ENCODE data around the gene AKAP13.

Gene AKAP13

GRCh38 chr15:85716261-85716660 lies 335.9 kb downstream of the AKAP13 start:
- no peak for DNase-seq

GRCh38 chr15:85717212-85717611 lies 336.8 kb downstream of the AKAP13 start:
- no peak for DNase-seq

GRCh38 chr15:85718271-85718971 lies 338.0 kb downstream of the AKAP13 start:
- no peak for DNase-seq

- DNase-seq = no peak
Observed at GRCh38 chr15:85718981-85719380, 338.6 kb downstream of the AKAP13 start.

GRCh38 chr15:85722374-85723152 lies 342.2 kb downstream of the AKAP13 start:
- no peak for DNase-seq

GRCh38 chr15:85723960-85724945 lies 343.9 kb downstream of the AKAP13 start:
- no peak for DNase-seq

- DNase-seq = no peak
Observed at GRCh38 chr15:85725019-85725418, 344.6 kb downstream of the AKAP13 start.

GRCh38 chr15:85725564-85725963 lies 345.2 kb downstream of the AKAP13 start:
- DNase-seq = no peak

GRCh38 chr15:85726454-85726853 lies 346.1 kb downstream of the AKAP13 start:
- peak; percentile 30 for DNase-seq

GRCh38 chr15:85727068-85727467 lies 346.7 kb downstream of the AKAP13 start:
- DNase-seq = peak; percentile 38

GRCh38 chr15:85730001-85730820 lies 349.8 kb downstream of the AKAP13 start:
- DNase-seq = peak; percentile 59

- no peak for DNase-seq
Observed at GRCh38 chr15:85733416-85733815, 353.0 kb downstream of the AKAP13 start.

- no peak for DNase-seq
Observed at GRCh38 chr15:85737061-85737460, 356.7 kb downstream of the AKAP13 start.

GRCh38 chr15:85741021-85741421 lies 360.6 kb downstream of the AKAP13 start:
- DNase-seq = no peak

- DNase-seq = no peak
Observed at GRCh38 chr15:85741662-85742061, 361.3 kb downstream of the AKAP13 start.

GRCh38 chr15:85742186-85742821 lies 361.9 kb downstream of the AKAP13 start:
- DNase-seq = no peak

- no peak for DNase-seq
Observed at GRCh38 chr15:85743392-85744055, 363.1 kb downstream of the AKAP13 start.

GRCh38 chr15:85744579-85744978 lies 364.2 kb downstream of the AKAP13 start:
- no peak for DNase-seq

GRCh38 chr15:85745023-85745422 lies 364.6 kb downstream of the AKAP13 start:
- no peak for DNase-seq

- no peak for DNase-seq
Observed at GRCh38 chr15:85745525-85746150, 365.2 kb downstream of the AKAP13 start.

- no peak for DNase-seq
Observed at GRCh38 chr15:85746641-85747040, 366.2 kb downstream of the AKAP13 start.

Data from EL (cell line).